Adrenal gland (tissue), 5 donors: Measurements from ENCODE around the gene GALNT18.

Experiments
- CTCF ChIP-seq, 6 experiments: fragments of 450-650 bp in 4 of 6; fragments of 200-600 bp in 2 of 6; sonication (generic) in 1 of 6; IDR thresholded peaks; 1 replicate in 5 of 6; 2 replicates in 1 of 6; pipeline versions ENCODE4 v1.5.1 to v1.8.0; 2016 to 2021; ENCODE audit warnings: antibody characterized with exemption in 6 of 6, mild to moderate bottlenecking in 2 of 6, moderate library complexity in 1 of 6
- POLR2A ChIP-seq, 2 donors: fragments of 450-650 bp; IDR thresholded peaks; one replicate each; pipeline ENCODE4 v1.6.1; 2017; ENCODE audit warnings: antibody characterized with exemption in 2 of 2, mild to moderate bottlenecking in 2 of 2, moderate library complexity in 1 of 2
- donor health status: DM: no; HTN: no; CAD: no.

- no peak for TF ChIP-seq CTCF (IDR thresholded peaks at IDR 0.05)
- no peak for TF ChIP-seq POLR2A (IDR thresholded peaks at IDR 0.05)
Measured at GRCh38 chr11:11348303-11348702, 273.5 kb downstream of the GALNT18 start.
